Neural cell (in vitro differentiated cells): ENCODE results near the gene HIVEP2. TPM values are rescaled to one million over a fixed set of nuclear protein-coding genes. Genes with fewer than 3 reads are reported as not detected.

Experiments used
- H2AFZ ChIP-seq: fragments of 200-600, 300-800 bp; sonication (generic), shearing (Covaris generic); 2 replicates; pipeline ENCODE4 v1.6.0; 2014; ENCODE audit warnings: low read depth, mild to moderate bottlenecking, antibody characterized with exemption, low read length, moderate library complexity
- H3F3A ChIP-seq: fragments of 200-600 bp; shearing (Covaris generic); 2 replicates; pipeline ENCODE4 v1.6.1; 2016; ENCODE audit warnings: mild to moderate bottlenecking, moderate library complexity, mixed read lengths, antibody characterized with exemption, low read length; ENCODE audit not compliant: insufficient read depth, poor library complexity, severe bottlenecking
- H3K27ac ChIP-seq: fragments of 200-600, 300-800 bp; sonication (generic), shearing (Covaris generic); 2 replicates; pipeline ENCODE4 v1.5.1; 2014; ENCODE audit warnings: mild to moderate bottlenecking, low read length, moderate library complexity
- H3K27me3 ChIP-seq: fragments of 300-800, 200-600 bp; sonication (generic), shearing (Covaris generic); 2 replicates; pipeline ENCODE4 v1.6.0; 2014; ENCODE audit warnings: mild to moderate bottlenecking, low read depth, low read length, moderate library complexity; ENCODE audit not compliant: insufficient read depth
- H3K36me3 ChIP-seq: fragments of 300-800, 200-600 bp; sonication (generic), shearing (Covaris generic); 2 replicates; pipeline ENCODE4 v1.5.1; 2014; ENCODE audit warnings: mild to moderate bottlenecking, antibody characterized with exemption, low read length, moderate library complexity; ENCODE audit not compliant: insufficient read depth
- H3K4me2 ChIP-seq: fragments of 300-800, 200-600 bp; sonication (generic), shearing (Covaris generic); 2 replicates; pipeline ENCODE4 v1.6.0; 2014; ENCODE audit warnings: mild to moderate bottlenecking, low read length
- H3K4me3 ChIP-seq: fragments of 300-800, 200-600 bp; sonication (generic), shearing (Covaris generic); 2 replicates; pipeline ENCODE4 v1.5.1; 2014; ENCODE audit warnings: mild to moderate bottlenecking, low read length, moderate library complexity
- H3K79me2 ChIP-seq: fragments of 200-600 bp; shearing (Covaris generic); replicated peaks from 2 replicates; pipeline ENCODE4 v1.6.0; 2014; ENCODE audit warnings: mild to moderate bottlenecking, low read length, moderate library complexity; ENCODE audit not compliant: insufficient read depth
- H3K9ac ChIP-seq: fragments of 300-800, 200-600 bp; sonication (generic), shearing (Covaris generic); 2 replicates; pipeline ENCODE4 v1.6.1; 2016; ENCODE audit warnings: mild to moderate bottlenecking, low read length, mixed read lengths
- H3K9me2 ChIP-seq: fragments of 200-600 bp; shearing (Covaris generic); 2 replicates; pipeline ENCODE4 v1.6.1; 2016; ENCODE audit warnings: mild to moderate bottlenecking, low read length, mixed read lengths; ENCODE audit not compliant: insufficient read depth
- H3K9me3 ChIP-seq: fragments of 200-600, 300-800 bp; sonication (generic), shearing (Covaris generic); 2 replicates; pipeline ENCODE4 v1.6.1; 2016; ENCODE audit warnings: mild to moderate bottlenecking, mixed run types, low read length, moderate library complexity, mixed read lengths
- H4K20me1 ChIP-seq: fragments of 200-600 bp; shearing (Covaris generic); 2 replicates; pipeline ENCODE4 v1.6.1; 2016; ENCODE audit warnings: mild to moderate bottlenecking, mixed run types; ENCODE audit not compliant: insufficient read depth
- CTCF ChIP-seq: fragments of 450-650 bp; IDR thresholded peaks from 2 replicates; pipeline ENCODE4 v1.5.1; 2014; ENCODE audit warnings: antibody characterized with exemption, mild to moderate bottlenecking, moderate library complexity; ENCODE audit not compliant: poor library complexity, severe bottlenecking
- EP300 ChIP-seq: fragments of 450-650 bp; conservative IDR thresholded peaks from 2 replicates; pipeline ENCODE4 v1.6.1; 2014; ENCODE audit warnings: antibody characterized with exemption, mild to moderate bottlenecking, moderate library complexity; ENCODE audit not compliant: poor library complexity, severe bottlenecking
- EZH2 ChIP-seq: fragments of 200-600, 300-800 bp; shearing (Covaris generic), sonication (generic); IDR thresholded peaks from 2 replicates; pipeline ENCODE4 v1.6.1; 2014; ENCODE audit warnings: antibody characterized with exemption, low read length, borderline replicate concordance, mild to moderate bottlenecking; ENCODE audit not compliant: insufficient read depth, poor library complexity, severe bottlenecking
- MXI1 ChIP-seq: fragments of 450-650 bp; conservative IDR thresholded peaks from 2 replicates; pipeline ENCODE4 v1.6.1; 2014; ENCODE audit warnings: antibody characterized with exemption, mild to moderate bottlenecking; ENCODE audit not compliant: poor library complexity, severe bottlenecking
- POLR2AphosphoS5 ChIP-seq: IDR thresholded peaks from 2 replicates; pipeline ENCODE4 v1.6.1; 2012
- RAD21 ChIP-seq: fragments of 450-650 bp; conservative IDR thresholded peaks from 2 replicates; pipeline ENCODE4 v1.6.1; 2014; ENCODE audit warnings: antibody characterized with exemption, mild to moderate bottlenecking, moderate library complexity
- REST ChIP-seq: IDR thresholded peaks from 2 replicates; pipeline ENCODE4 v1.6.1; 2012; ENCODE audit warnings: borderline replicate concordance
- SMC3 ChIP-seq: fragments of 450-650 bp; conservative IDR thresholded peaks from 2 replicates; pipeline ENCODE4 v1.6.1; 2014; ENCODE audit warnings: antibody characterized with exemption, mild to moderate bottlenecking, moderate library complexity; ENCODE audit not compliant: poor library complexity
- TAF1 ChIP-seq: IDR thresholded peaks from 2 replicates; pipeline ENCODE4 v1.6.1; 2012; ENCODE audit warnings: low read depth
- polyA plus RNA-seq: library from polyadenylated mRNA; depleted of rRNA; stranded (reverse); fragments of >200 nt; gene quantifications from 2 replicates; pipeline ENCODE4 v1.2.3, GENCODE V29; 2014

HIVEP2 gene
- polyA plus RNA-seq, 1 donor from 2014 or later, result 6.0 TPM

GRCh38 chr6:142737368-142738034 lies 207.5 kb downstream of the HIVEP2 start:
- H3K36me3 ChIP-seq, result no peaks in the 10 kb centered on the region
- H3K9me3 ChIP-seq, result no peaks in the 10 kb centered on the region
- H3F3A ChIP-seq, result no peaks in the 10 kb centered on the region
- TF ChIP-seq POLR2AphosphoS5 (no peak), EZH2 (no peak), TAF1 (no peak), CTCF (no peak), MXI1 (no peak), SMC3 (no peak), RAD21 (no peak), REST (no peak), EP300 (no peak)
- no peak overlapping the region for H3K4me3 ChIP-seq
- no peaks in the 10 kb centered on the region for H4K20me1 ChIP-seq
- H3K27me3 ChIP-seq, result no peaks in the 10 kb centered on the region
- no peaks in the 10 kb centered on the region for H3K9me2 ChIP-seq
- H2AFZ ChIP-seq, result no peak overlapping the region
- H3K79me2 ChIP-seq, result no peaks in the 10 kb centered on the region
- no peak overlapping the region for H3K27ac ChIP-seq
- no peak overlapping the region for H3K4me2 ChIP-seq
- no peak overlapping the region for H3K9ac ChIP-seq

GRCh38 chr6:142735204-142735603 lies 209.8 kb downstream of the HIVEP2 start:
- Histone ChIP-seq H3K9me3 (no peaks in the 10 kb centered on the region), H3K27ac (no peak overlapping the region), H4K20me1 (no peaks in the 10 kb centered on the region), H3K9me2 (no peaks in the 10 kb centered on the region), H3K36me3 (no peaks in the 10 kb centered on the region), H3K27me3 (no peaks in the 10 kb centered on the region), H3K79me2 (no peaks in the 10 kb centered on the region), H3K4me2 (no peak overlapping the region), H3F3A (no peaks in the 10 kb centered on the region), H3K9ac (no peak overlapping the region), H2AFZ (no peak overlapping the region), H3K4me3 (no peak overlapping the region)
- TF ChIP-seq SMC3 (no peak), RAD21 (no peak), CTCF (no peak), REST (no peak), EZH2 (no peak), MXI1 (no peak), POLR2AphosphoS5 (no peak), TAF1 (no peak), EP300 (no peak)
